Measurements from ENCODE around the gene WAC. TPM values are rescaled to one million over a fixed set of nuclear protein-coding genes. Genes with fewer than 3 reads are reported as not detected.

Gene WAC
- total and polyA plus RNA-seq, 10 of the 15 experiments (the other 5 are each of a cell fraction or from before 2014, with no cell fraction given): 26.5 to 131 (median 69.4) TPM

DNA sequence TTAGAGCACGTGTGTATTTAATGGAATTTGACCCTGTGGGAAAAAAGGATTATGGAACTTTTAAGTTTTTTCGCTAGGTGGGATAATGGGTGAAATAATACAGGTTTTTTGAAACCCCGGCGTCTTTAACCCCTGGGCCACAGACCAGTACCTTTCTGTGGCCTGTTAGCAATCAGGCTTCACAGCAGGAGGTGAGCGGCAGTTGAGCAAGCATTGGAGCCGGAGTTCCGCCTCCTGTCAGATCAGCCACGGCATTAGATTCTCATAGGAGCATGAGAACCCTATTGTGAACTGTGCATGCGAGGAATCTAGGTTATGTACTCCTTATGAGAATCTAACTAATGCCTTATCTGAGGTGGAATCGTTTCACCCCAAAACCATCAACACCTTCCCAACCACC lies 28.6 kb downstream of the WAC start:
- no peak for DNase-seq (ENCODE audit: low read depth, low spot score)
- Histone ChIP-seq H4K20me1 (ENCODE audit: control insufficient read depth, insufficient read depth) (no peaks in the 10 kb centered on the region; the same call in 1 of the 2 replicates), H3K27ac (ENCODE audit: control insufficient read depth, insufficient read depth) (no peak overlapping the region), H3K9ac (ENCODE audit: control insufficient read depth, insufficient read depth, low read length) (no peak overlapping the region), H3K79me2 (ENCODE audit: control insufficient read depth, insufficient read depth, low read length) (peaks cover 72% of the 10 kb centered on the region), H3K36me3 (ENCODE audit: control insufficient read depth in 2 of 2, insufficient read depth in 2 of 2, low read length in 1 of 2) (peaks cover 10 to 35% of the 10 kb centered on the region in 2 experiments), H3K27me3 (replicated peaks in 1 of 2; ENCODE audit: control insufficient read depth in 2 of 2, insufficient read depth in 2 of 2, low read length in 1 of 2) (no peaks in the 10 kb centered on the region), H3K4me1 (ENCODE audit: control insufficient read depth, insufficient read depth, low read length) (no peaks in the 10 kb centered on the region), H3K4me3 (no peak overlapping the region), H3K9me3 (replicated peaks; ENCODE audit: control insufficient read depth, insufficient read depth, low read length) (no peaks in the 10 kb centered on the region), H3K4me2 (ENCODE audit: control insufficient read depth, insufficient read depth) (no peak overlapping the region), H2AFZ (ENCODE audit: control insufficient read depth, low read depth, low read length) (no peak overlapping the region)
- ChIA-PET CTCF (no interaction called here), SMC1A (ENCODE audit: uncharacterized antibody, unreplicated experiment) (no interaction called here), POLR2A (interaction anchor here (1.4 kb wide), 1 partner anchor 11 kb away, joined by 4 read pairs; no protein-coding TSS in a partner anchor), RAD21 (ENCODE audit: unreplicated experiment) (no interaction called here)
- no peak for ATAC-seq
- intact Hi-C loops (cut with micrococcal nuclease; ENCODE audit: unreplicated experiment) (no loop called here), in situ Hi-C loops (cut with MboI) (loop anchor here (25.0 kb wide), 1 partner anchor 1424 kb away; no protein-coding TSS in a partner anchor)
- TF ChIP-seq CBX3 (IDR thresholded peaks at IDR 0.05; ENCODE audit: borderline replicate concordance, low read depth): no peak
- TF ChIP-seq, protein P1, sequence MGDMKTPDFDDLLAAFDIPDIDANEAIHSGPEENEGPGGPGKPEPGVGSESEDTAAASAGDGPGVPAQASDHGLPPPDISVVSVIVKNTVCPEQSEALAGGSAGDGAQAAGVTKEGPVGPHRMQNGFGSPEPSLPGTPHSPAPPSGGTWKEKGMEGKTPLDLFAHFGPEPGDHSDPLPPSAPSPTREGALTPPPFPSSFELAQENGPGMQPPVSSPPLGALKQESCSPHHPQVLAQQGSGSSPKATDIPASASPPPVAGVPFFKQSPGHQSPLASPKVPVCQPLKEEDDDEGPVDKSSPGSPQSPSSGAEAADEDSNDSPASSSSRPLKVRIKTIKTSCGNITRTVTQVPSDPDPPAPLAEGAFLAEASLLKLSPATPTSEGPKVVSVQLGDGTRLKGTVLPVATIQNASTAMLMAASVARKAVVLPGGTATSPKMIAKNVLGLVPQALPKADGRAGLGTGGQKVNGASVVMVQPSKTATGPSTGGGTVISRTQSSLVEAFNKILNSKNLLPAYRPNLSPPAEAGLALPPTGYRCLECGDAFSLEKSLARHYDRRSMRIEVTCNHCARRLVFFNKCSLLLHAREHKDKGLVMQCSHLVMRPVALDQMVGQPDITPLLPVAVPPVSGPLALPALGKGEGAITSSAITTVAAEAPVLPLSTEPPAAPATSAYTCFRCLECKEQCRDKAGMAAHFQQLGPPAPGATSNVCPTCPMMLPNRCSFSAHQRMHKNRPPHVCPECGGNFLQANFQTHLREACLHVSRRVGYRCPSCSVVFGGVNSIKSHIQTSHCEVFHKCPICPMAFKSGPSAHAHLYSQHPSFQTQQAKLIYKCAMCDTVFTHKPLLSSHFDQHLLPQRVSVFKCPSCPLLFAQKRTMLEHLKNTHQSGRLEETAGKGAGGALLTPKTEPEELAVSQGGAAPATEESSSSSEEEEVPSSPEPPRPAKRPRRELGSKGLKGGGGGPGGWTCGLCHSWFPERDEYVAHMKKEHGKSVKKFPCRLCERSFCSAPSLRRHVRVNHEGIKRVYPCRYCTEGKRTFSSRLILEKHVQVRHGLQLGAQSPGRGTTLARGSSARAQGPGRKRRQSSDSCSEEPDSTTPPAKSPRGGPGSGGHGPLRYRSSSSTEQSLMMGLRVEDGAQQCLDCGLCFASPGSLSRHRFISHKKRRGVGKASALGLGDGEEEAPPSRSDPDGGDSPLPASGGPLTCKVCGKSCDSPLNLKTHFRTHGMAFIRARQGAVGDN (IDR thresholded peaks at IDR 0.05): no peak
- no peak for TF ChIP-seq HDAC6 (IDR thresholded peaks at IDR 0.05; ENCODE audit: unreplicated experiment)
- TF ChIP-seq EED (IDR thresholded peaks at IDR 0.05; ENCODE audit: low read depth): no peak
- no peak for TF ChIP-seq ZNF274 (IDR thresholded peaks at IDR 0.05; ENCODE audit: insufficient read depth, insufficient read length)
- no peak for TF ChIP-seq RCOR1 (conservative IDR thresholded peaks at IDR 0.05; ENCODE audit: low read depth, low read length)
- no peak for TF ChIP-seq FOXK2 (IDR thresholded peaks at IDR 0.05)
- no peak for TF ChIP-seq CREM (IDR thresholded peaks at IDR 0.05; ENCODE audit: low read depth)
- TF ChIP-seq NFYA (IDR thresholded peaks at IDR 0.05; ENCODE audit: borderline replicate concordance, low read depth, low read length): no peak
- TF ChIP-seq NFXL1 (IDR thresholded peaks at IDR 0.05; ENCODE audit: borderline replicate concordance): no peak
- TF ChIP-seq, protein P2, sequence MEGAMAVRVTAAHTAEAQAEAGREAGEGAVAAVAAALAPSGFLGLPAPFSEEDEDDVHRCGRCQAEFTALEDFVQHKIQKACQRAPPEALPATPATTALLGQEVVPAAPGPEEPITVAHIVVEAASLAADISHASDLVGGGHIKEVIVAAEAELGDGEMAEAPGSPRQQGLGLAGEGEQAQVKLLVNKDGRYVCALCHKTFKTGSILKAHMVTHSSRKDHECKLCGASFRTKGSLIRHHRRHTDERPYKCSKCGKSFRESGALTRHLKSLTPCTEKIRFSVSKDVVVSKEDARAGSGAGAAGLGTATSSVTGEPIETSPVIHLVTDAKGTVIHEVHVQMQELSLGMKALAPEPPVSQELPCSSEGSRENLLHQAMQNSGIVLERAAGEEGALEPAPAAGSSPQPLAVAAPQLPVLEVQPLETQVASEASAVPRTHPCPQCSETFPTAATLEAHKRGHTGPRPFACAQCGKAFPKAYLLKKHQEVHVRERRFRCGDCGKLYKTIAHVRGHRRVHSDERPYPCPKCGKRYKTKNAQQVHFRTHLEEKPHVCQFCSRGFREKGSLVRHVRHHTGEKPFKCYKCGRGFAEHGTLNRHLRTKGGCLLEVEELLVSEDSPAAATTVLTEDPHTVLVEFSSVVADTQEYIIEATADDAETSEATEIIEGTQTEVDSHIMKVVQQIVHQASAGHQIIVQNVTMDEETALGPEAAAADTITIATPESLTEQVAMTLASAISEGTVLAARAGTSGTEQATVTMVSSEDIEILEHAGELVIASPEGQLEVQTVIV (IDR thresholded peaks at IDR 0.05; ENCODE audit: borderline replicate concordance, partially characterized antibody): no peak
- TF ChIP-seq IRF4 (IDR thresholded peaks at IDR 0.05; ENCODE audit: low read depth, low read length): no peak
- TF ChIP-seq CBX5 (IDR thresholded peaks at IDR 0.05; ENCODE audit: low read depth): no peak
- TF ChIP-seq IRF3 (IDR thresholded peaks at IDR 0.05): no peak
- no peak for TF ChIP-seq MYB (IDR thresholded peaks at IDR 0.05; ENCODE audit: borderline replicate concordance, low read depth, low read length)
- no peak for TF ChIP-seq BACH1 (IDR thresholded peaks at IDR 0.05; ENCODE audit: borderline replicate concordance)
- no peak for TF ChIP-seq RUNX3 (IDR thresholded peaks at IDR 0.05; ENCODE audit: low read length)
- no peak for TF ChIP-seq NR2C1 (IDR thresholded peaks at IDR 0.05)
- TF ChIP-seq ESRRA (IDR thresholded peaks at IDR 0.05; ENCODE audit: low read length): no peak
- TF ChIP-seq EGR1 (IDR thresholded peaks at IDR 0.05; ENCODE audit: borderline replicate concordance in 1 of 2, low read depth in 2 of 2, low read length in 2 of 2): no peak
- no peak for FAIRE-seq
- 98% methylated on average over 10 of the region's 10 CpGs for WGBS (ENCODE audit: insufficient coverage, insufficient replicate concordance, low lambda C conversion rate, missing lambda C conversion rate)
- no TSS peak for BruUV-seq (replicated peaks)
